ENCODE measurements around the gene SLC35F3. TPM values are rescaled to one million over a fixed set of nuclear protein-coding genes. Genes with fewer than 3 reads are reported as not detected.

Gene SLC35F3
- total RNA-seq, 3 donors from 2014 or later: 0.13 to 1.7 (median 0.76) TPM

DNA sequence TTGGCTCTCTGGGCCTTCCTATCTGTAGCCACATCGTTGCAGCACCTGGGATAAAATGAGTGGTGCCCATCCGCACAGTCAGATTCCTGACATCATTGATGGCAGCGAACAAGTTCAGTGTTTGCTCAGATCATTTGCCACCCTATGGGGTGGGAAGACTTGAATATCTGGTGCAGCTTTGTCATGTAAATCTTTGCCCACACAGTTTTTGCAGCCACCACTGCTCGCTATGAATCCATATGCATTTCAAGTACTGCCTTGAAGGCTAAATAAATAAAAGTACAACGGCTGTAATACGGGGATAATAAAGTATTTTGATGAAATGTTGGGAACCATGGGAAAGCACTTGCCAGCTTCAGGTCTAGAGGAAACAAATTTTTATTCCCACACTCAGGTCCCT lies 412.5 kb downstream of the SLC35F3 start:
- no peaks in the 10 kb centered on the region for H3K27me3 Mint-ChIP-seq (ENCODE audit: low read depth)
- H3K4me3 Mint-ChIP-seq: no peak overlapping the region
- no peaks in the 10 kb centered on the region for H3K36me3 Mint-ChIP-seq (ENCODE audit: insufficient read depth)
- ATAC-seq (no peak), DNase-seq (no peak)
- no peaks in the 10 kb centered on the region for H3K9me3 Mint-ChIP-seq
- peaks cover 69% of the 10 kb centered on the region for H3K4me1 Mint-ChIP-seq (ENCODE audit: low read depth)

- no peaks in the 10 kb centered on the region for H3K36me3 Mint-ChIP-seq (ENCODE audit: insufficient read depth)
- H3K4me1 Mint-ChIP-seq (ENCODE audit: low read depth): peaks cover 61% of the 10 kb centered on the region
- DNase-seq (no peak), ATAC-seq (no peak)
- no peaks in the 10 kb centered on the region for H3K9me3 Mint-ChIP-seq
- H3K27me3 Mint-ChIP-seq (ENCODE audit: low read depth): no peaks in the 10 kb centered on the region
- no peak overlapping the region for H3K4me3 Mint-ChIP-seq
Observed at GRCh38 chr1:234320069-234320468, 415.6 kb downstream of the SLC35F3 start.

DNA sequence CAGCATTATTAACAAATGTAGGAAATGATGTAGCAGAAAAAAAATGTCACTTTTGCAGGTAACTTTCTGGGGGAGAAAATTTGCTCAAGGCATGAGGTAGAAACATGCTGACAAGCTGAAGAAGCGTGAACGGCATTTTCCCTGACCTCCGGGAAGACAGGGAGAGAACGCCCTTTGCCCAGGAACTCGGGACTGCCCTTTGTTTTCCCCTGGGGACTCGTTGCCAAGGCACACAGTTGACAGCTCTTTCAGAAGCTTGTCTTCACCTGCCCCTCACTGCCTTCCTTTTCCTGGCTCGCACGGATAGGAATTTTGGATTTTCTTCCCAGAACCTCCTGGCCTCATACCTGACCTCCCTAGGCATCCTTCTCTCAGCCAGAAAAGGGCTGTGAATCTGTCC lies 416.1 kb downstream of the SLC35F3 start:
- peaks cover 60% of the 10 kb centered on the region for H3K4me1 Mint-ChIP-seq (ENCODE audit: low read depth)
- no peaks in the 10 kb centered on the region for H3K27me3 Mint-ChIP-seq (ENCODE audit: low read depth)
- H3K36me3 Mint-ChIP-seq (ENCODE audit: insufficient read depth): no peaks in the 10 kb centered on the region
- no peak overlapping the region for H3K4me3 Mint-ChIP-seq
- DNase-seq (no peak), ATAC-seq (no peak)
- no peaks in the 10 kb centered on the region for H3K9me3 Mint-ChIP-seq

GRCh38 chr1:234321231-234321630 lies 416.8 kb downstream of the SLC35F3 start:
- no peaks in the 10 kb centered on the region for H3K36me3 Mint-ChIP-seq (ENCODE audit: insufficient read depth)
- H3K27me3 Mint-ChIP-seq (ENCODE audit: low read depth): no peaks in the 10 kb centered on the region
- no peak overlapping the region for H3K4me3 Mint-ChIP-seq
- H3K4me1 Mint-ChIP-seq (ENCODE audit: low read depth): peaks cover 60% of the 10 kb centered on the region
- ATAC-seq (no peak), DNase-seq (no peak)
- no peaks in the 10 kb centered on the region for H3K9me3 Mint-ChIP-seq

- no peaks in the 10 kb centered on the region for H3K9me3 Mint-ChIP-seq
- H3K4me1 Mint-ChIP-seq (ENCODE audit: low read depth): peaks cover 59% of the 10 kb centered on the region
- no peaks in the 10 kb centered on the region for H3K36me3 Mint-ChIP-seq (ENCODE audit: insufficient read depth)
- H3K4me3 Mint-ChIP-seq: no peak overlapping the region
- no peak for ATAC-seq
- no peaks in the 10 kb centered on the region for H3K27me3 Mint-ChIP-seq (ENCODE audit: low read depth)
- DNase-seq: no peak
Observed at GRCh38 chr1:234322097-234322496, 417.6 kb downstream of the SLC35F3 start.

GRCh38 chr1:234322979-234323378 lies 418.5 kb downstream of the SLC35F3 start:
- no peaks in the 10 kb centered on the region for H3K9me3 Mint-ChIP-seq
- peak; percentile 57 for DNase-seq
- H3K4me3 Mint-ChIP-seq: no peak overlapping the region
- H3K27me3 Mint-ChIP-seq (ENCODE audit: low read depth): no peaks in the 10 kb centered on the region
- peak; percentile 27 to 51 for ATAC-seq
- H3K4me1 Mint-ChIP-seq (ENCODE audit: low read depth): peaks cover 50% of the 10 kb centered on the region
- no peaks in the 10 kb centered on the region for H3K36me3 Mint-ChIP-seq (ENCODE audit: insufficient read depth)

DNA sequence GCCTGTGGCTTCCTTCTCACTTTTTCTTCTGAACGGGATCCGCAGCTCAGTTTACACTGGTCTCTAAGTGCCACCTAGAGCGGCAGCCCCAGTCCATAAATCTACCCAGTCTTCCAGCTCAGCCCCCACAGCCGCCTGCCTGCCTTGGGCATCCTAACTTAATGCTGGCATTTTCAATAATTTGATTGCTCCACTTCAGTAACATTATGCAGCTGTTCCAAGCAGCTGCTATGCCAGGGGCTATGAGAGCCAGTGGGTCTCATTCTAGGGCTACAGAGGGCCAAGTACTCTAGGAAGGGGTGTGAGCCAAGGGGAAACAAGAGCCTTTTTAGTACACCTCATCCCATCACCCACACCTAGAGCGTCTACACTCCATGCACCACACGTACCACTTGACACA lies 420.3 kb downstream of the SLC35F3 start:
- ATAC-seq: no peak
- Mint-ChIP-seq H3K27me3 (ENCODE audit: low read depth) (no peaks in the 10 kb centered on the region), H3K4me1 (ENCODE audit: low read depth) (peaks cover 41% of the 10 kb centered on the region), H3K9me3 (no peaks in the 10 kb centered on the region), H3K36me3 (ENCODE audit: insufficient read depth) (no peaks in the 10 kb centered on the region), H3K4me3 (no peak overlapping the region)
- DNase-seq: no peak

GRCh38 chr1:234325878-234326496 lies 421.5 kb downstream of the SLC35F3 start:
- Mint-ChIP-seq H3K27me3 (ENCODE audit: low read depth) (no peaks in the 10 kb centered on the region), H3K36me3 (ENCODE audit: insufficient read depth) (no peaks in the 10 kb centered on the region), H3K4me1 (ENCODE audit: low read depth) (peaks cover 40% of the 10 kb centered on the region), H3K4me3 (peak overlapping the region; percentile 87), H3K9me3 (no peaks in the 10 kb centered on the region)
- no peak for DNase-seq
- ATAC-seq: peak; percentile 49 to 63

GRCh38 chr1:234326497-234327366 lies 422.3 kb downstream of the SLC35F3 start:
- peaks cover 6% of the 10 kb centered on the region for H3K27me3 Mint-ChIP-seq (ENCODE audit: low read depth)
- ATAC-seq: peak; percentile 80 to 89
- peak; percentile 60 for DNase-seq
- peak overlapping the region; percentile 87 for H3K4me3 Mint-ChIP-seq
- peaks cover 34% of the 10 kb centered on the region for H3K4me1 Mint-ChIP-seq (ENCODE audit: low read depth)
- H3K36me3 Mint-ChIP-seq (ENCODE audit: insufficient read depth): peaks cover under 1% of the 10 kb centered on the region
- no peaks in the 10 kb centered on the region for H3K9me3 Mint-ChIP-seq

DNA sequence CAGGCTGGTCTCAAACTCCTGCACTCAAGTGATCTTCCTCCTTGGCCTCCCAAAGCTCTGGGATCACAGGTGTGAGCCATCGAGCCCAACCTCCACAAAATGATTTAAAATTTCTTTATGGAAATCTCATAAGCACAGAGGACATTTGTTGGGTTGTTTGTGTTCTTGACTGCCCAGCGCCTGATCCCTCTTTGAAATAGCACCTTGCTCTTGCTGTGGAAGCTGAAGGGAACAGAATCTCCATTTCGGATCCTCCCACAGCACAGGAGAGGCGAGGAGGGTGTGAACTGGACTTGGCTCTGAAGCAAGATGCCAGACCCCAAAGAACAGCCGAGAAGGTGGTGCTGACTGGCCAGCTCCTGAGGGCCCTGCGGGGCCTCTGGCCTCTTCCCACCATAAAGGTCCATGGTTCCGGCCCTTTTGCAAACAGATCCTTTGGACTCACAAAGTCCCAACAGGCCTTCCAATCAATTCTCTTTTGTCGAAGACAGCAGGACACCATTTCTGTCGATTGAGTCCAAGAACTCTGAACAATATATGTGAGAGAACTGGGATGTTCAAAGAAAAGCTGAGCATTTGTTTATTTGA lies 423.2 kb downstream of the SLC35F3 start:
- Mint-ChIP-seq H3K4me3 (no peak overlapping the region), H3K4me1 (ENCODE audit: low read depth) (peaks cover 28% of the 10 kb centered on the region), H3K9me3 (no peaks in the 10 kb centered on the region), H3K27me3 (ENCODE audit: low read depth) (peaks cover 10% of the 10 kb centered on the region), H3K36me3 (ENCODE audit: insufficient read depth) (peaks cover 3% of the 10 kb centered on the region)
- ATAC-seq: no peak
- DNase-seq: no peak

DNA sequence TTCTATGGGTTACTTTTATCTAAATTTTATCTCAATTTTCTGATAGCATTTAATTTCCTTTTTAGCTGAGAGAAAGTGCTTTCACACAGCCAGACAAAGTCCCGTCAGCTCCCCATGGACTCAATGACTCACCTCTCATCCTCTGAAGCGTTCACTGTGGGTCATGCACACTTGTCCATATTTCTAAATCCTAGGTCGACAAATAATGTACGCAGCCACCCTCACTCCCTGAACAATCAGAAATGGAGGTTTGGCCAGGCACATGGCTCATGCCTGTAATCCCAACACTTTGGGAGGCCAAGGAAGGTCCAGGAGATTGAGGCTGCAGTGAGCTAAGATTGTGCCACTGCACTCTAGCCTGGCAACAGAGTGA lies 426.4 kb downstream of the SLC35F3 start:
- ATAC-seq: no peak
- Mint-ChIP-seq H3K27me3 (ENCODE audit: low read depth) (peaks cover 14% of the 10 kb centered on the region), H3K36me3 (ENCODE audit: insufficient read depth) (peaks cover 3% of the 10 kb centered on the region), H3K9me3 (no peaks in the 10 kb centered on the region), H3K4me3 (no peak overlapping the region), H3K4me1 (ENCODE audit: low read depth) (peaks cover 11% of the 10 kb centered on the region)
- no peak for DNase-seq

DNA sequence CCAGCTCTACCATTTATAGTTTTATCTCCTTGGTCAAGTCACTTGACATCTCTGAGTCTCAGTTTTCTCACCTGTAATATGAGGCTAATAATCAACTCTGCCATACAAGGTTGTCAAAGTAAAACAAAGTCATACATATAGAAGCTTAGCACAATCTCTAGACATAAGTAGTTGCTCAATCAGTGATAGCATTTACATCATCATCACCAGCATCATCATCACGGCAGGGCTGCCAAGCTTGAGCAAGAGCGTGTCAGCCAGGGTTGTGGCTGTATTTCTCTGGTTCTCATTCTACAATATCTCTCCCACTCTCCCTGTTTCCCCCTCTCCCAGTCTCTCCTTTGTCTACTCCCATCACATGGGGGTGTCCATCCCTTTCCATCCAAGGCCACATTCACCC lies 427.0 kb downstream of the SLC35F3 start:
- DNase-seq (no peak), ATAC-seq (no peak)
- H3K36me3 Mint-ChIP-seq (ENCODE audit: insufficient read depth): peaks cover 3% of the 10 kb centered on the region
- peaks cover 3% of the 10 kb centered on the region for H3K9me3 Mint-ChIP-seq
- H3K27me3 Mint-ChIP-seq (ENCODE audit: low read depth): peaks cover 14% of the 10 kb centered on the region
- H3K4me1 Mint-ChIP-seq (ENCODE audit: low read depth): peaks cover 5% of the 10 kb centered on the region
- no peak overlapping the region for H3K4me3 Mint-ChIP-seq

DNA sequence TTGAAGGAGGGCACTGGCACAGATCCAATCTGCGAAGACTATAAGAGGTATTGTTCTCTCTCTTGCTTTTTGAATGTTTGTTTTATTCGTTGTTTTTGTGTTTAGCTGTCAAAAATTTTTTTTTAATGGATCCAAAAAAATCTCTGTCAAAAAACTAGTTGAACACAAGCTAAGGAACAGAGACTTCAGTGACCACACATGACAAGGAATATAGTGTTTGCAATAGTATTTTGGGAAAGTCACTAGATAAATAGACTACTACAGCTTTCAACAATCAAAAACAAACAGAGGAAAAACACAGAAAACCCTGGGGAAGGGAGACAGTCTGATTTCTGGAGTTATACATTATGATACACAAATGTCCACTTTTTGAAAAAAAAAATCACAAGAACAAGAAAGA lies 431.9 kb downstream of the SLC35F3 start:
- no peak overlapping the region for H3K4me3 Mint-ChIP-seq
- H3K4me1 Mint-ChIP-seq (ENCODE audit: low read depth): no peaks in the 10 kb centered on the region
- peaks cover 21% of the 10 kb centered on the region for H3K9me3 Mint-ChIP-seq
- DNase-seq (no peak), ATAC-seq (no peak)
- H3K36me3 Mint-ChIP-seq (ENCODE audit: insufficient read depth): peaks cover 3% of the 10 kb centered on the region
- H3K27me3 Mint-ChIP-seq (ENCODE audit: low read depth): peaks cover 12% of the 10 kb centered on the region

DNA sequence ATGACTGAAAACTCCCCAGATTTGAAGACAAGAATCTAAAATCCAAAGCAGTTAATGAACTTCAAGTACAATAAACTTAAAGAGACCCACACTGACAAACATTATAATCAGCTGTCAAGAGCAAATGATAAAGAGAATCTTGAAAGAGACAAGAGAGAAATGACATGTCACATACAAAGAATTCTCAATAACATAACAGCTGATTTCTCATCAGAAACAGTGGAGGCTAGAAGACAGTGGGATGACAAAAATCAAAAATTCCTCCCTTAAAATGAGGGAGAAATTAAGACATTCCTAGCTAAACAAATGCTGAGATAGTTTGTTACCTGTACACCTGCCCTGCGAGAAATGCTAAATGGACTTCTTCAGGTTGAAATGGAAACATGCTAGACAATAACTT lies 432.8 kb downstream of the SLC35F3 start:
- ATAC-seq (no peak), DNase-seq (no peak)
- Mint-ChIP-seq H3K9me3 (peaks cover 21% of the 10 kb centered on the region), H3K27me3 (ENCODE audit: low read depth) (peaks cover 5% of the 10 kb centered on the region), H3K4me3 (no peak overlapping the region), H3K4me1 (ENCODE audit: low read depth) (no peaks in the 10 kb centered on the region), H3K36me3 (ENCODE audit: insufficient read depth) (no peaks in the 10 kb centered on the region)

GRCh38 chr1:234340528-234340927 lies 436.1 kb downstream of the SLC35F3 start:
- DNase-seq (no peak), ATAC-seq (no peak)
- Mint-ChIP-seq H3K4me3 (no peak overlapping the region), H3K27me3 (ENCODE audit: low read depth) (peaks cover 2% of the 10 kb centered on the region), H3K36me3 (ENCODE audit: insufficient read depth) (no peaks in the 10 kb centered on the region), H3K4me1 (ENCODE audit: low read depth) (no peaks in the 10 kb centered on the region), H3K9me3 (peaks cover 21% of the 10 kb centered on the region)
